KBM-7 (cell line): Measurements from ENCODE around the gene WSB2.

Source experiments
- DNase-seq: peaks from one replicate; pipeline ENCODE4 v3.0.0-alpha.2; 2015
- in situ Hi-C: fragments of 300-500 bp; cut with MboI; formaldehyde crosslinking; loops from 2 replicates; pipeline ENCODE4 v1.14.3; 2020; ENCODE audit warnings: low sequenced_read_pairs, low pct_unique_long_range_greater_than_20kb, mixed read lengths

WSB2 gene

GRCh38 chr12:118063576-118064391 lies 2.8 kb upstream of the WSB2 start:
- DNase-seq = no peak
- in situ Hi-C loops = no loop called here

GRCh38 chr12:118061873-118062843 lies 1.2 kb upstream of the WSB2 start:
- peak; percentile 62 for DNase-seq
- in situ Hi-C loops = no loop called here

- in situ Hi-C loops = no loop called here
- DNase-seq = no peak
Measured at GRCh38 chr12:118060301-118061010, 523 bp downstream of the WSB2 start.

- in situ Hi-C loops = no loop called here
- DNase-seq = no peak
Measured at GRCh38 chr12:118059341-118060191, 1.4 kb downstream of the WSB2 start.

DNA sequence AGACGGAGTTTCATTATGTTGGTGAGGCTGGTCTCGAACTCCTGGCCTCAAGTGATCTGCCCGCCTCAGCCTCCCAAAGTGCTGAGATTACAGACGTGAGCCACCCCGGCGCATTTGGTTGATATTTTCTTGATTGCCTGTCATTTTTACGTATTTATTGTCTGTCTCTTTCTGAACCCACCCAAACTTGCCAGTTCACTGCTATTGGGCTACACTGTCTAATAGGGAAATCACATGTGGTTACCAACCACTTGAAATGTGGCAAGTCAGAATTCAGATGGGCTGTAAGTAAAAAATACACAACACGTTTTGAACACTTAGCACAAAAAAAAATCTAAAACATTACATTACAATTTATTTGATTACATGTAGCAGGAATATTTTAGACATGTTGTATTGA lies 2.1 kb downstream of the WSB2 start:
- in situ Hi-C loops = no loop called here
- DNase-seq = no peak

DNA sequence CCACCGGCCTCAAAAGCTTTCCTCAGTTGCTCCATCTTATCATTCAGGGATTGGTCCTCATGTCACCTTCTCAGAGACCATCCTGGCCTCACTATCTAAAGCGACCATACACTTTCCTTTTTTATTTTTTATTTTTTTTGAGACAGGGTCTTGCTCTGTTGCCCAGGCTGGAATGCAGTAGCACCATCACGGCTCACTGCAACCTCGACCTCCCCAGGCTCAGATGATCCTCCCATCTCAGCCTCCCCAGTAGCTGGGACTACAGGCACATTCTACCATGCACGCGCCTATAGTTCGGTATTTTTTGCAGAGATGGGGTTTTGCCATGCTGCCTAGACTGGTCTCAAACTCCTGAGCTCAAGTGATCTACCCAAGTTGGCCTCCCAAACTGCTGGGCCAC lies 2.8 kb downstream of the WSB2 start:
- in situ Hi-C loops = no loop called here

DNA sequence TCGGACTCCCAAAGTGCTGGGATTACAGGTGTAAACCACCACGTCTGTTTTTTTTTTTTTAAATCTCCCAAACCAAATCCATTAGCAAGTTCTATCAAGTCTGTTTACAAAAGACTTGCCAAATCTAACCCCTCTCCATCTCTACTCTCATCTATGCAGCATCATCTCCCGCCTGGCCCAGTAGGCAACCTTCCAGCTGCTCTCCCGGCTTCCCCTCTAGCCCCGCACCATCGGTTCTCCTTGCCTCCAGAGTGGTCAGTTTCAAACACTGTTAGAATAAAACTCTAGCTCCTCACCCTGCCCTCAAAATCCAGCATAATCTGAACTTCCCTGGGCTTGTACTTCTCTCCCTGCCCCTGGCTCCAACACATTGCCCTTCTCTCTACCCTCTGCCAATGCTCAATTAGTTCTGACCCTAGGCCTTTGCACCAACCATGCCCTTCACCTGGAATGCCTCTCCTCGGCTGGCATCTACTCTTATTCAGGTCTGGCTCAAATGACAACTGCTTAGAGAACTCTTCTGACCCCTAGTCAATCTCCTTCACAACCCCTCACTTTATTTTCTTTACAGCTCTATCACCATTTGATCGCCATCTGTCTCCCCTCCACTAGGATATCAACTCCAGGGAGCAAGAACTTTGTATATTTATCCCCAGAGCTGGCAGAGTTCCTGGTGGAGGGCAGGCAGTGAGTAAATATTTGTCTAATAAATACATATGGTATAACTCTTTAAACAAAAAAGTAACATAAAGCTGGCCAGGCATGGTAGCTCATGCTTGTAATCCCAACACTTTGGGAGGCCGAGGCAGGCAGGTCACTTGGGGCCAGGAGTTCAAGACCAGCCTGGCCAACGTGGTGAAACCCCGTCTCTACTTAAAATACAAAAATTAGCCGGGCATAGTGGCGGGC lies 4.9 kb downstream of the WSB2 start:
- no peak for DNase-seq
- in situ Hi-C loops = no loop called here

More for the DNA sequence above, 2.8 kb downstream of the WSB2 start:
- no peak for DNase-seq

- in situ Hi-C loops = no loop called here
- DNase-seq = peak; percentile 83
Measured at GRCh38 chr12:118055144-118055557, 5.8 kb downstream of the WSB2 start.

GRCh38 chr12:118053071-118053985 lies 7.7 kb downstream of the WSB2 start:
- DNase-seq = no peak
- in situ Hi-C loops = no loop called here

DNA sequence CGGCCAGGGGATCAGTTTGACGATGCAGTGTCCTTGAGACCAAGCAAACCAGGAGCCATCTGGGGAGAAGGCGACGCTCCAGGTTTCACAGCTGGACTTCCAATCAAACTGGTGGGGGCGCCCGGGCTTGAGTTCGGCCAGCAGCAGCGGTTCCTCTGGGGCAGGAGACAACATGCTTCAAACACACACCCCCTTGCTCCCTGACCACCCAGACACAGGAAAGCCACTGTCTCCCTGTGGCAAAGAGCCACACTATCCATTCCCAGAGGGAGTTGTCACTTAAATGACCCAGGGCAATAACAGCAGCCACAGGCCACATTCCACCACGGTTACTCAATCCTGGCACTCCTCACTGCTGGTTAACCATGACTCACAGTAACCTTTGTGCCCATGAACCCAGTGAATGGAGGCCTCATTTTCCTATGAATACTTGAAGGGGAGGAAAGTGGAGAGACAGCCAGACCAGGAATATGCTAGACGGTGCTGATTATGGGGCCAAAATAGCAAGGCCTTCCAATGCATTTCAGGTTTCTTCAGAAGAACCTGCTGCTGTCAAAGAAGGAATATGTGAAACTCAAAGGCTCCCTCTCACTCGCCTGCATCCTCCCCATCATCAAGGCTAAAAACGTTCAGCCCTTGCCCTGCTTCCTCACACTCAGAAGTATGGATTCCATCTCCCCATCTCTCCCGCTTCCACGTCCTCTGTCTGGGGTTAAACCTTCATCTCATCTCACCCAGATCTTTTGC lies 8.5 kb downstream of the WSB2 start:
- no peak for DNase-seq
- in situ Hi-C loops = no loop called here

DNA sequence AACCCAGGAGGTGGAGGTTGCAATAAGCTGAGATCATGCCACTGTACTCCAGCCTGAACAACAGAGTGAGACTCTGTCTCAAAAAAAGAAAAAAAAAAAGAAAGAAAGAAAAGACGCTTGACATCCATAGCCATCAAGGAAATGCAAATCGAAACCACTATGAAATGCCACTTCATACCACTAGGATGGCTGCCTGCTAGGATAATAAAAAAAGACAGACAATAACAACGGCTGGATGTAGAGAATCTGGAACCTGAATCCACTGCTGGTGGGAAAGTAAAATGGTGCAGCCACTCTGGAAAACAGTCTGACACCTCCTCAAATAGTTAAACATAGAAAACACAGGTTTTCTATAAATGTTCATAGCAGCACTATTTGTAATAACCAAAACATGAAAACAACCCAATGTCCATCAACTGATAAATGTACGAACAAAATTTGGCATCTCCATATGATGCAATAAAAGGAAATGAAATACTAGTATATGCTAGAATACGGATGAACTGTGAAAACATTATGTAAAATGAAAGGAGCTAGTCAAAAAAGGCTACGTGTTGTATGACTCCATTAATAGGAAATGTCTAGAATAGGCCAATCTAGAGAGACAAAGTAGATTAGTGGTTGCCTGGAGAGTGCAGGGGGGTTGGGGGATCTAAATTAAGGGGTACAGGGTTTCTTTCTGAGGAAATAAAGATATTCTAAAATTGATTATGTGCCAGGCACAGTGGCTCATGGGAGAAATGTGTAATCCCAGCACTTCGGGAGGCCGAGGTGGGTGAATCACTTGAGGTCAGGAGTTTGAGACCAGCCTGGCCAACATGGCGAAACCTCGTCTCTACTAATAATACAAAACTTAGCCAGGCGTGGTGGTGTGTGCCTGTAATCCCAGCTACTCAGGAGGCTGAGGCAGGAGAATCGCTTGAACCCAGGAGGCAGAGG lies 9.7 kb downstream of the WSB2 start:
- in situ Hi-C loops = no loop called here
- DNase-seq = no peak

DNA sequence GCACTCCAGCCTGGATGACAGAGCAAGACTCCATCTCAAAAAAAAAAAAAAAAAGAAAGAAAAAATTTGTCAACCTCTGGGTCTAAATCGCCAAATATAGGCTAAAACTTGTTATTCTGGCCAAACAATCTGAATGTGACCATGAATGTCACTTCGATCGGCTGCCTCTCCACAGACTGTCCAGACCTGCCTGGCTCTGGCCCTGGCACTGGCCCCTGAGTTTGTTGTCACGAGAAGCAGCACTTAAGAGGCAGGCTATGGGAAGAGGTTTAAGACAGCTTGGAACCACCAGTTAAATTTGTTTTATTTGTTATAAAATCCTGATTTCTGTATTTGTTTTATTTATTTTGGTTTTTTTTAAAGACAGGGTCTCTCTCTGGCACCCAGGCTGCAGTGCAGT lies 14.5 kb downstream of the WSB2 start:
- in situ Hi-C loops = no loop called here
- no peak for DNase-seq

DNA sequence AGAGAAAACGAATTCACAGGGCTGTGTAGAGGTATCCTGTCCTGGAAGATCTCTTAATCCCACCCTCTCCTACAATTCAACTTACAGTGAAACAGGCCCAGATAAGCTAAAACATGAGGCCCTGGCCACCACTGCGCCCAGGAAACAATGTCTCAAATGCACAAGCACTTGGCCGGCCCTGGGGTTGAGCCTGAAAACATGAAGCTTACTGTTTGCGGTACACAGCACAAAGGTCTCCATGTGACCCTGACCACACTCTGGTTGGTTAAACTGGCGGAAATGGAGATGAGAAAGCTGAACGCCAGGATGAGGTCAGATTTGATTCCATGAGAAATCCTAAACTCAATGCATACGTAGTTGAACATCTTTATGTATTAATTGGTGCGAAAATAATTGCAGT lies 16.4 kb downstream of the WSB2 start:
- in situ Hi-C loops = no loop called here
- no peak for DNase-seq

- in situ Hi-C loops = no loop called here
- DNase-seq = no peak
Measured at GRCh38 chr12:118044075-118044474, 16.9 kb downstream of the WSB2 start.

DNA sequence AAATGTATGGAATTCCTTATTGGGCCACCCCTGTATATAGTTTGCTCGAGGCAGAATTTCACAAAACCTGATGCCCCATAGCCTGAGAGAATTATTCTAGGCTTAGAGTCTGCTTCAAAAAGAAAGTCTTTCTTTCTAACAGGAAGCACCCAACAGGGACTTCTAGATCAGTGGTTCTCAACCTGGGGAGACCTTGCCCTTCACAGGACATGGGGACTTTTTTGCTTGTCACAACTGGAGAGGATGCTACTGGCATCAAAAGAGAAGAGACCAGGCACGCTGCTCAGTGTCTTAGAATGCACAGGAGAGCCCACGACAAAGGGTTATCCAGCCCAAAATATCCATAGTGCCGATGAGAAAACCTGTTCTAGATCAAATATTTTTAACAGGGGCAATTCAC lies 18.9 kb downstream of the WSB2 start:
- in situ Hi-C loops = no loop called here
- no peak for DNase-seq
